Thoracic aorta (tissue), 2 donors: Measurements from ENCODE around the gene DLGAP1. TPM values are rescaled to one million over a fixed set of nuclear protein-coding genes. Genes with fewer than 3 reads are reported as not detected.

ENCODE experiments used
- ATAC-seq: fragments of 150-250 bp; one replicate; pipeline ENCODE4 v1.8.0; 2017; ENCODE audit warnings: low read depth; ENCODE audit not compliant: insufficient number of reproducible peaks, low FRiP score
- DNase-seq: peaks from one replicate; pipeline ENCODE4 v3.0.0-alpha.2; 2020; ENCODE audit warnings: low spot score
- H3K27ac ChIP-seq, 2 donors: fragments of 200-600 bp; sonication (generic); 1 replicate in 1 of 2; 2 replicates in 1 of 2; pipeline ENCODE4 v1.5.1; 2016; ENCODE audit warnings: mild to moderate bottlenecking in 2 of 2, moderate library complexity in 2 of 2
- H3K27me3 ChIP-seq: fragments of 200-600 bp; sonication (generic); replicated peaks from 2 replicates; pipeline ENCODE4 v1.6.0; 2016; ENCODE audit warnings: mild to moderate bottlenecking; ENCODE audit not compliant: insufficient read depth
- H3K36me3 ChIP-seq: fragments of 200-600 bp; sonication (generic); one replicate; pipeline ENCODE4 v1.5.1; 2016
- H3K4me1 ChIP-seq, 2 donors: fragments of 200-600 bp; sonication (generic); 1 replicate in 1 of 2; 2 replicates in 1 of 2; pipeline versions ENCODE4 v1.5.1 to v1.6.0; 2016; ENCODE audit warnings: low read depth in 2 of 2, mild to moderate bottlenecking in 1 of 2; ENCODE audit not compliant: control insufficient read depth in 1 of 2
- H3K4me3 ChIP-seq: fragments of 200-600 bp; sonication (generic); 2 replicates; pipeline ENCODE4 v1.5.1; 2016; ENCODE audit warnings: mild to moderate bottlenecking
- H3K9me3 ChIP-seq: fragments of 200-600 bp; sonication (generic); 2 replicates; pipeline ENCODE4 v1.5.1; 2016
- CTCF ChIP-seq: fragments of 200-600 bp; sonication (generic); IDR thresholded peaks from one replicate; pipeline ENCODE4 v1.5.1; 2019; ENCODE audit warnings: antibody characterized with exemption
- total RNA-seq, 2 donors: library from RNA; depleted of rRNA; stranded (reverse); fragments of >200 nt; gene quantifications; one replicate each; pipeline versions ENCODE4 v1.1.0 to v1.2.3, GENCODE V29; 2016

The DLGAP1 gene
- total RNA-seq, 2 donors from 2014 or later = 7.3 to 19.0 TPM

- no peaks in the 10 kb centered on the region for H3K27me3 ChIP-seq
- no peak overlapping the region for H3K4me3 ChIP-seq
- no peaks in the 10 kb centered on the region for H3K4me1 ChIP-seq
- no peaks in the 10 kb centered on the region for H3K9me3 ChIP-seq
- TF ChIP-seq CTCF = no peak
- H3K36me3 ChIP-seq = no peaks in the 10 kb centered on the region
- ATAC-seq (no peak), DNase-seq (no peak)
- H3K27ac ChIP-seq = no peak overlapping the region
Observed at GRCh38 chr18:3819961-3820360, 635.1 kb downstream of the DLGAP1 start.

DNA sequence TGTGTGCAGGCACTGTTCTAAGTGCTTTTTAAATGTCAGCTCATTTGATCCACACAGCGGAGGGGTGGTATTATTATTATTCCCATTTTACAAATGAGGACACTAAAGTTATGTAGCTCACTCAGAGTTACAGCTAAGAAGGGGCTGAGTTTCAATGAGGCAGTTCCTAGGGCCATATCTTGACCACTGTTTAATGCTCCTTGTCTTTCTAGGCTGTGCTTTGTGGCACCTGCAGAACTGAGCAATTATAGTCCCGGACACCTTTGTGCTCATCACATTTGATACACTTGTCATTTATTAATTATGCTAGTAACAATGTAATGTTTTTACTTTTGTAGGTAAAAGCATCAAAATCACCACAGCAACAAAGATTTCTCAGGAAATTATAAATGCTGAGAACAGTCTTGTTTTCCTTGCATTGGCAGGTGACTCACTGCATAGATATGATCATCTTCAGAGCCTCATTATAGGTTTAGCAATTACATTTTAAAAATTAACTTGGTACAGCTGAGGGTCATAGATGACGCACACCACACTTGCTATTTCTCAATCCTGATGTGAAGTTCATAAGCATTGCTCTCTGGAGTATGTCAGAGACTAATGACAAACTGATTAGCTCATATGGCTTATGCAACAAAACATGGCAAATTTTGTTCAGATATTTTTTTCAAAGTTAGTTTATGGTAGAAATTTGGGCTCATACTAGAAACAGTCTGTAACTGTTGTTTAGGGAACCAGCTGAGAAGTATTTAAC, 638.3 kb downstream of the DLGAP1 start:
- H3K9me3 ChIP-seq = no peaks in the 10 kb centered on the region
- H3K4me3 ChIP-seq = no peak overlapping the region
- DNase-seq (no peak), ATAC-seq (no peak)
- no peak for TF ChIP-seq CTCF
- no peak overlapping the region for H3K27ac ChIP-seq
- H3K36me3 ChIP-seq = no peaks in the 10 kb centered on the region
- no peaks in the 10 kb centered on the region for H3K27me3 ChIP-seq
- no peaks in the 10 kb centered on the region for H3K4me1 ChIP-seq

GRCh38 chr18:3815991-3816390, 639.1 kb downstream of the DLGAP1 start:
- Histone ChIP-seq H3K36me3 (no peaks in the 10 kb centered on the region), H3K27me3 (no peaks in the 10 kb centered on the region), H3K9me3 (no peaks in the 10 kb centered on the region), H3K4me3 (no peak overlapping the region), H3K27ac (no peak overlapping the region), H3K4me1 (no peaks in the 10 kb centered on the region)
- no peak for DNase-seq
- no peak for ATAC-seq
- TF ChIP-seq CTCF = no peak

- H3K36me3 ChIP-seq = no peaks in the 10 kb centered on the region
- H3K4me1 ChIP-seq = no peaks in the 10 kb centered on the region
- ATAC-seq = no peak
- no peak for DNase-seq
- no peaks in the 10 kb centered on the region for H3K9me3 ChIP-seq
- no peak overlapping the region for H3K4me3 ChIP-seq
- H3K27ac ChIP-seq = no peak overlapping the region
- TF ChIP-seq CTCF = no peak
- no peaks in the 10 kb centered on the region for H3K27me3 ChIP-seq
Observed at GRCh38 chr18:3814816-3815215, 640.3 kb downstream of the DLGAP1 start.

GRCh38 chr18:3810296-3810695, 644.8 kb downstream of the DLGAP1 start:
- Histone ChIP-seq H3K36me3 (no peaks in the 10 kb centered on the region), H3K4me3 (no peak overlapping the region), H3K4me1 (no peaks in the 10 kb centered on the region), H3K27me3 (no peaks in the 10 kb centered on the region), H3K9me3 (no peaks in the 10 kb centered on the region), H3K27ac (no peak overlapping the region)
- no peak for ATAC-seq
- DNase-seq = no peak
- no peak for TF ChIP-seq CTCF
